Dermis microvascular lymphatic vessel endothelial cell (primary cell): ENCODE measurements around the gene BSCL2. TPM values are rescaled to one million over a fixed set of nuclear protein-coding genes. Genes with fewer than 3 reads are reported as not detected.
"Not testable (repeated sequence)": the region's sequence is repeated elsewhere in the genome, so short reads cannot be mapped to it uniquely, and the experiment has no call there.

Source experiments
- DNase-seq, 2 donors: peaks; one replicate each; pipeline versions ENCODE4 v3.0.0 to v3.0.0-alpha.2; 2010; ENCODE audit warnings: low read depth in 2 of 2
- total RNA-seq: library from RNA; depleted of rRNA; stranded (reverse); fragments of >200 nt; gene quantifications from 2 replicates; pipeline ENCODE4 v1.2.1, GENCODE V29; 2014

The BSCL2 gene
- total RNA-seq = 23.5 and 26.0 TPM in 2 replicates

- no peak for DNase-seq
Observed at GRCh38 chr11:62707277-62707861, at the start of gene BSCL2, which contains the start of gene GNG3. TSS of gene BSCL2 (minus strand) at chr11:62707424. CDS start at chr11:62707195, 229 bp downstream. TSS of gene GNG3 (plus strand) at chr11:62707676. CDS start at chr11:62708296, 620 bp downstream.

GRCh38 chr11:62755086-62755615 is 47.9 kb upstream of the BSCL2 start:
- DNase-seq = no peak

GRCh38 chr11:62753736-62754603 is 46.7 kb upstream of the BSCL2 start, which contains the start of gene ZBTB3:
TSS of gene ZBTB3 (minus strand) at chr11:62754160. CDS start at chr11:62753664, 496 bp downstream.
- peak; percentile 99 to 100 for DNase-seq

GRCh38 chr11:62752994-62753735 is 45.9 kb upstream of the BSCL2 start:
- no peak for DNase-seq

- no peak for DNase-seq
Observed at GRCh38 chr11:62752177-62752785, 45.1 kb upstream of the BSCL2 start.

- not testable (repeated sequence) for DNase-seq
Observed at GRCh38 chr11:62749931-62750330, 42.7 kb upstream of the BSCL2 start.

GRCh38 chr11:62747475-62748160 is 40.4 kb upstream of the BSCL2 start:
- no peak for DNase-seq

- no peak for DNase-seq
Observed at GRCh38 chr11:62737196-62737595, 30.0 kb upstream of the BSCL2 start.

- peak in 1 of 2 donors; percentile 38 for DNase-seq
Observed at GRCh38 chr11:62732830-62733229, 25.6 kb upstream of the BSCL2 start.

GRCh38 chr11:62730076-62730475 is 22.9 kb upstream of the BSCL2 start:
- not testable (repeated sequence) for DNase-seq

- peak; percentile 60 to 92 for DNase-seq
Observed at GRCh38 chr11:62728171-62728988, 21.2 kb upstream of the BSCL2 start, which contains the start of gene TTC9C. TSS of gene TTC9C (plus strand) at chr11:62728486. CDS start at chr11:62728849, 363 bp downstream.

GRCh38 chr11:62727872-62728170 is 20.6 kb upstream of the BSCL2 start:
- DNase-seq = peak; percentile 97 to 98

GRCh38 chr11:62727165-62727871 is 20.1 kb upstream of the BSCL2 start, which contains the start of gene HNRNPUL2:
TSS of gene HNRNPUL2 (minus strand) at chr11:62727457. CDS start at chr11:62727156, 301 bp downstream.
- DNase-seq = peak; percentile 98 to 99

GRCh38 chr11:62726915-62727164 is 19.6 kb upstream of the BSCL2 start:
- no peak for DNase-seq

- DNase-seq = no peak
Observed at GRCh38 chr11:62726156-62726914, 19.1 kb upstream of the BSCL2 start.

- peak in 1 of 2 donors; percentile 15 for DNase-seq
Observed at GRCh38 chr11:62725646-62726045, 18.4 kb upstream of the BSCL2 start.

GRCh38 chr11:62724171-62724570 is 16.9 kb upstream of the BSCL2 start:
- no peak for DNase-seq

GRCh38 chr11:62721994-62722393 is 14.8 kb upstream of the BSCL2 start:
- peak in 1 of 2 donors; percentile 18 for DNase-seq
